Epithelial cell of prostate (primary cell): Measurements from ENCODE around the gene HLCS.

Experiments used
- DNase-seq: peaks from one replicate; pipeline ENCODE4 v3.0.0-alpha.2; 2011; ENCODE audit warnings: low read depth, low spot score
- H3K27ac ChIP-seq: fragments of 450-650 bp; 2 replicates; pipeline ENCODE4 v1.5.1; 2017; ENCODE audit warnings: mild to moderate bottlenecking

The HLCS gene

DNA sequence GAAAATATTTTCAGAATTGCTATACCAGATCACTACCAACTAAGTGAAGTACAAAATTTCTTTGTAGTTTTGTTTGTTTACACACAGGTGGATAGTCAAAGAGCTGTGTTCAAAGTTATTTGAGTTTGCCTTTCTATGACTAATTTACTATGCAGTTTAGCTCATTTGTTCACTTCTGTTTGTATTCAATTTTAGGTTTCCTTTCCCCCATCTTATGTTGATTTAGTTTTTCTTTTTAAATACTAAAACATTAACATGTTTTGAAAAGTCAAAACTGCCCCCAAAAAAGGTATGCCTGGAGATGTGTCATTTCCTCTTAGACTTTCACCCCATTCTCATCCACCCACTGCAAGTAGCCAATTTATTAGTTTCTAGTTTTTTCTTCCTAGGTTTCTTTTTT is 21.4 kb upstream of the HLCS start:
- H3K27ac ChIP-seq: no peak overlapping the region
- no peak for DNase-seq

DNA sequence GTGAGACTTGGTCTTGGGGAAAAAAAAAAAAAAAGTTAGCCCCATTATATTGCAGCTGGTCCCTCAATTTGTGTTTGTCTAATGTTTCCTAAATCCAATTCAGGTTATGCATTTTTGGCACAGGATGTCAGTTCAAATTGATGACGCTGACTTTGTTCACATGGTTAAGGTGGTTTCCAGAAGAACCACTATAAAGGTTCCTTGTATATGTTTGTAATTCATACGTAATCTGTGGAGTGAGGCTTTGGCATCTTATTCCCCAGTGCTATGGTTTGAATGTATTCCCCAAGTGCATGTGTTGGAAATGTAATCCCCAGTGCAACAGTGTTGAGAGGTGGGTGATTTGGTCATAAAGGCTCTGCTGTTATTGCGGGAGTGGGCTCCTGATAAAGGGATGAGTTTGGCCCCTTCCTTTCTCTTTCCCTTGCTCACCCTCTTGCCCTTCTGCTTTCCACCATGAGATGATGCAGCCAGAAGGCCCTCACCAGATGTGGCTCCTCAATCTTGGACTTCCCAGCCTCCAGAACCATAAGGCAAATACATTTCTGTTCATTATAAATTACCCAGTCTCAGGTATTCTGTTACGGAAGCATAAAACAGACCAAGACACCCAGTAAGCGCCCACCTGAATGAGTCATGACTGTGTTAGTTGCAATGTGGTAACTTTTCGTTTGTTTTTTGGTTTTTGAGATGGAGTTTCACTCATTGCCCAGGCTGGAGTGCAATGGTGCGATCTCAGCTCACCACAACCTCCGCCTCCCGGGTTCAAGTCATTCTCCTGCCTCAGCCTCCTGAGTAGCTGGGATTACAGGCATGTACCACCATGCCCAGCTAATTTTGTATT is 19.5 kb upstream of the HLCS start:
- H3K27ac ChIP-seq: no peak overlapping the region
- no peak for DNase-seq

DNA sequence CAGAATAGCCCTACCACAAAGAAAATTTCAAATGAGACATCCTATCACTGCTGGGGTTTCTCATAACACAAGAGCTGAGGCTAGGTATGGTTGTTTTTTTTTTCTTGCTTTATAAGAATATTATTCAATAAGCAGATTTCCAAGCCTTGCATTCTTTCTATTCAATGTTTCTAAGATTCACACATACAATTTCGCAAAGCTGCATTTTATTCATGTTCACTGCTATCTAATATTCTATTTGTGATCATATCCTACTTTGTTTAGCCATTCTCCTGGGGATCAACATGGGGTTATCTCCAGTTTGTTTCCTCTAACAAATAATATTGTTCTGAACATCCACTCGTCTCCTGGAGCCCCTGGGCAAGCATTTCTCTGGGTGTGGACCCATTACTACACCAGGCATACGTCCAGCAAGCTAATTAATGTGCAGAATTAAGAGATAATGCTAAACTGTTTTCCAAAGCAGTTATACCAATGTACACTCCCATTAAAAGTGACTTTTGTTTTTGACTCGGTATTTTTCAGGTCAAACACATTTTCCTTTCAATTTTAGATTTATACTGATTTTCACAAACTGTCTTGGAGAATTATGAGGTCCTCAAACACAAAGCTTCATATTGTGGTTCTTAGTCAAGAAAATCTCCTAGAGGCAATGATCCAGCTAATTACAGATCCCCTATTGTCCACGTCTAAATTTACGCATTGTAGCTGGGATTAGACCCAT is 15.7 kb upstream of the HLCS start:
- DNase-seq: no peak
- H3K27ac ChIP-seq: no peak overlapping the region

DNA sequence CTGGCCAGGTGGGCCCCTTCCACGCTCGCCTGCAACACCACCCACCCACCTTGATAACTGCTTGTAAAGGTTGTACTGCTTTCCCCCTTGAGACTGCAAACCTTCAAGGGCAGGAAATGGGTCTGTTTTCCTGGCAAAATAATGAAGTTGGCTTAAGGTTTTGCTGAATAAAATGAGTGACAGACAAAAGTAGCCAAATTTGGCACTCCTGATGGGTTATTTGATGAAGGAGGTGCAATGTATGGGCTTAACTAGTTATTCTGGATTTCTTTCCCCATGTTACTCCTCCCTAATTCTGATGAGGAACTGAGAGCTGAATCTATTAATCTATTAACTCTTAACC is 14.6 kb upstream of the HLCS start:
- DNase-seq: no peak
- no peak overlapping the region for H3K27ac ChIP-seq

- H3K27ac ChIP-seq: no peak overlapping the region
- no peak for DNase-seq
Observed at GRCh38 chr21:36980280-36981048, 14.0 kb upstream of the HLCS start.

DNA sequence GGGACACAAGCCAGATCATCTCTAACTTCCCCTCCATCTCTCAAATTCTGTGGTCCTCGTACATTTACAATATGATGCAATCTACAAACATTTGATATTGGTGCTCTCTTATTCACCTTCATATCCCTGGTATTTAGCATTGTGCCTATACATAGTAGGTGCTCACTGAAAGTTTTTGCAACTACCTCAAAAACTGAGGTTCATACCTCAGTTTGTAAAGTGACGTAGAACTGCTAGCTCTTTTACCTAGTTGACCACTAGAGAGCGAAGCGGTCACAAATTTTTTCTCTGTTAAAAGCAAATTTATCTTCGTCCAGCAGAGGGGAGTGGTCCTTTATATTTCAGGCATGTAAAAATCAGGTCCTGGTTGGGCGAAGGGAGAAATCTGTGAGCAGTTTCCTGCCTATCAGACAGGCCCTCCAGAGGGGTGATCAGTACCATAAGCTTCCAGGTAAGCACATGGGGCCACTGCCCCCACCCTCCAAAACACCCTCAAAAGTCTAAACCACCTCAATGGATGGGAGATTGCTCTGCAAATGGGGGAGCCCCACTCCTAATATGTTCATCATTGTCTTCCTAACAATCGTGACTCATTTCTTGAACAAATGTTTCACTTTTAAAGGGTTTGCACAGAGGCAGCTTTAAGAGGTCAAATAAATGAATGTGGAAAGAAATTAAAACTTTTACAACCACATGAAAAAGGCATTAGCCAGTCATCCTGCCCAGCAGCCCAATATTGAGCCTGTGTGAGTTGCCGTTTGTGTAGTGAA is 10.6 kb upstream of the HLCS start:
- H3K27ac ChIP-seq: no peak overlapping the region
- DNase-seq: no peak

GRCh38 chr21:36976228-36976861 is 9.9 kb upstream of the HLCS start:
- no peak for DNase-seq
- H3K27ac ChIP-seq: no peak overlapping the region

DNA sequence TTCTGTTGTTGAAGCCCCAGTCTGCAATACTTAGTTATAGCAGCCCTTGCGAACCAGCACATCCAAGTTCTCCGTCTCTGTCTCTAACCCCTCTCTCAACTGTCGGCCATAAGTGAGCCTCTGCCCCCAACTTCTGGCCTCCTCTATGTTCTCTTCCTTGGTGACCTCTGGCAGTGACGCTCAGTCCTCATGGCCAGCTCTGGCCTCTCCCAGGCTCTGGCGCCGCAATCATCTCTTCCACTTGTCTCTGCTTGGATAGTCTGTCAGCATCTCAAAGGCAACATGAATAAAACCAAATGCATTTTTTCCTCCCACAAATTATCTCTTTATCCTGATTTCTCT is 8.4 kb upstream of the HLCS start:
- no peak for DNase-seq
- no peak overlapping the region for H3K27ac ChIP-seq

DNA sequence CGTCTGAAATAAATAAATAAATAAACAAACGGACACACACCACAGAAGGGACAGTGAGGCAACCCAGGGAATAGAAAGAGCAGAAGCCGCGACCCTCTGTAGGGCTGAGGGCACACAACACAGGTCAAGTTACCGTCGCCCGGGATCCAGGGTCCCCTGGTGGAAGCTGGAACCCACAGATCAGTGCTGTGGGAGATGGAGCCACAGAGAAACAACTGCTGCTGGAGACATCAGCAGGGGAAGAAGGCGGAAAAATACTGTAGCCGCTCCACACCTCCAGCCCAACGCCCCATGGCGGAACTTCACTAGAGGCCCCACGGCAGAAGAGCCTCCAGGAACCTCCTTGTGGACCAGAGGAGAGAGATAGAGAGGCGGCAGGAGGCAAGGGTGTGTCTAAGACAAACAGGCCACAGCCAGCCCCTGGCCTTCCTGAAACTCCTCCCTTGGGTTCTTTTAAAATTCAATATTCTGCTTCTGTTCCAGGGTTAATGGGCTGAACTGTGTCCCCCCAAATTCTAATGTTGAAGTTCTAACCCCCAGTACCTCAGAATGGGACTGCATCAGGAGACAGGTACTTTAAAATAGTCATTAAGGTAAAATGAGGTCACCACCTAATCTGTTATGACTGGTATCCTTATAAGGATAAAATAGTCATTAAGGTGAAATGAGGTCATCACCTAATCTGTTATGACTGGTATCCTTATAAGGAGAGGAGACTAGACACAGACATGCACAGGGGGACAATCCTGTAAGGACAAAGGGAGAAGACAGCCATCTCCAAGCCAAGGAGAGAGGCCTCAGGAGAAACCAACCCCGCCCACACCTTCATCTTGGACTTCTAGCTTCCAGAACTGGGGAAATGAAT is 7.7 kb upstream of the HLCS start:
- no peak for DNase-seq
- H3K27ac ChIP-seq: no peak overlapping the region

DNA sequence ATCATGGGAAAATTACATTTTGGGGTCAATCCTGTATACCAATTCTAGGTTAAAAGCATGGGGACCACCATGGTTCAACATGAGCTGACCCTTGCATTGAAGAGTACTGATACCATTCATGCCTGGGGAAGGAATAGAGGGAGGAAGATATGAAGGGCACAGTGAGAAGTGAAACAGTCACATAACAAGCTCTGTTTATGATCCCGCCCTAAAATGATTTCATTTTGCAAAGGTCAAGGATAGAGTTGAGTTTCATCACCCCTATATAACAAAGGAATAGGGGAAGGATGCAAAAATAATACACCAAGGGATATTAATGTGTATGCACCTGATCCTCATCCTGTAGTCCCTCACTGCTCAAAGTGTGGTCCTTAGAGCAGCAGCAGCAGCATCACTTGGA is 2.5 kb upstream of the HLCS start:
- H3K27ac ChIP-seq: no peak overlapping the region

DNA sequence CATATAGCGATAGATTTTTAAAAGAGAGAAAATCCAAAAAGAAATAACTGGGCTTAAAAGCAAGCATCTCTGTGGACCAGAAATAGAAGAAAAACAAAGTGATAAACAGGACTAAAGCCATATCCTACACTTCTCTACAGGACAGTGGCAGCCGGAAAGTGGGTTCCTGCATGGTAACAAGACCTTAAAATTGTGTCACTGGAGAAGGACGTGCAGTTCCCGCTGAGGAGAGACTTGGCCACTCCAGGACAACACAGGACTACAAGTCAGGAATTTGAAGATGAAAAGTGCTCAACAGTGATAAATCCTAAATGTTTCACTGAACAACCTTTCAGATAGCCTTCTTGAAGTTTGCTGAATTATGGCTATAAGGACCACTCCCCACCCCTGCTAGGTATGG is 1.9 kb upstream of the HLCS start:
- no peak overlapping the region for H3K27ac ChIP-seq
- DNase-seq: no peak

More for the DNA sequence above, 2.5 kb upstream of the HLCS start:
- no peak for DNase-seq

DNA sequence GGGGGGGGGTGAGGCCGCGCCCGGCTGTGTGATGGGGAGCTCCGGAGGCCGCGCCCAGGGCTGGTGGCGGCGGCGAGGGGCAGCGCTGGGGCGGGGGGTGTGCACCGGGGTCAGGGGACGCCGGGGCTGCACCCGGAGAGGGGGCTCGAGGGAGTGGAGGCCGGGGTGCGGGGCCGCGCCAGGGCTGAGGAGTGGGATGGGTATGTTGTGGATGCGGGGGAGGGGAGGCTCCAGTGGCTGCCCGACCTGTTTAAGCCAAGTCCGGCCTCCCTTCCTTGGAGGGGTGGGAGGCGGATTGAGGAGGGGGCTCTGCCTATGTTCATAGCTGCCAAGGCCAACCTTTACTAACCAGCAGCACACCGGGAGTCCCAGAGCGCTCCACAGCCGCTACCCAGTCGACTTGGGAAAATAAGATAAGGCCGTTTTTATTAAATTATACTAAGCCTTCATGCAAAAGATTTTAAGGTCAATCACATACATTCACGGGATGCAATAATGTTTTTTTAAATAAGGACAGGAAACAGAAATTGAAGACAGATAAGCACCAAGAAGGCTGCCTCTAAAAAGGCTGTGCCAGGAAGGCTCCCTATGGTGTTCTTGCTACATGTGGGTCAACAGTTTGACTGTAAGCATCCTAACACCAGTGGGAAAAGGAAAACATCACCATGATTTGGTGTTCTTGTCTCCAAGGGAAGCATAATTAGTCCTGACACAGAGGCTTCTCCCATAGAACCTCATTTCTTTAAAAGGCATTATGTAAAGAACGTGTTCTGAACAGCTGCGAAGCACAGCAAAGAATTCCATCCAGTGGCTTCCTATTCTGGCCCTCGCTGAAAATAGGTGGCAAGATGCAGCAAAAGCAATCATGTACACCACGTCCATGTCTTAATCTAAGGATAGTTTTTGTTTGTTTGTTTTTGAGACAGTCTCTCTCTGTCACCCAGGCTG is 626 bp upstream of the HLCS start:
- DNase-seq: no peak
- H3K27ac ChIP-seq: peak overlapping the region; percentile 76

DNA sequence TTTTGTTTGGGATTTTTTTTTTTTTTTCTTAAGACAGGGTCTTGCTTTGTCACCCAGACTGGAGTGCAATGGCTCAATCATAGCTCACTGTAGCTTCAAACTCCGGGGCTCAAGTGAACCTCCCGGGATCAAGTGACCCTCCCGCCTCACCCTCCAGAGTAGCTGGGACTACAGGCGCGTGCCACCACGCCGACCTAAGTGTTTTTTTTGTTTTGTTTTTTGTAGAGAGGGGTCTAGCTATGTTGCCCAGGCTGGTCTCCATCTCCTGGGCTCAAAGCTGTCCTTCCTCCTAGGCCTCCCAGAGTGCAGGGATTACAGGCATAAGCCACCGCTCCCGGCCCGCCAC is 776 bp downstream of the HLCS start:
- no peak for DNase-seq
- H3K27ac ChIP-seq: peak overlapping the region; percentile 76

DNA sequence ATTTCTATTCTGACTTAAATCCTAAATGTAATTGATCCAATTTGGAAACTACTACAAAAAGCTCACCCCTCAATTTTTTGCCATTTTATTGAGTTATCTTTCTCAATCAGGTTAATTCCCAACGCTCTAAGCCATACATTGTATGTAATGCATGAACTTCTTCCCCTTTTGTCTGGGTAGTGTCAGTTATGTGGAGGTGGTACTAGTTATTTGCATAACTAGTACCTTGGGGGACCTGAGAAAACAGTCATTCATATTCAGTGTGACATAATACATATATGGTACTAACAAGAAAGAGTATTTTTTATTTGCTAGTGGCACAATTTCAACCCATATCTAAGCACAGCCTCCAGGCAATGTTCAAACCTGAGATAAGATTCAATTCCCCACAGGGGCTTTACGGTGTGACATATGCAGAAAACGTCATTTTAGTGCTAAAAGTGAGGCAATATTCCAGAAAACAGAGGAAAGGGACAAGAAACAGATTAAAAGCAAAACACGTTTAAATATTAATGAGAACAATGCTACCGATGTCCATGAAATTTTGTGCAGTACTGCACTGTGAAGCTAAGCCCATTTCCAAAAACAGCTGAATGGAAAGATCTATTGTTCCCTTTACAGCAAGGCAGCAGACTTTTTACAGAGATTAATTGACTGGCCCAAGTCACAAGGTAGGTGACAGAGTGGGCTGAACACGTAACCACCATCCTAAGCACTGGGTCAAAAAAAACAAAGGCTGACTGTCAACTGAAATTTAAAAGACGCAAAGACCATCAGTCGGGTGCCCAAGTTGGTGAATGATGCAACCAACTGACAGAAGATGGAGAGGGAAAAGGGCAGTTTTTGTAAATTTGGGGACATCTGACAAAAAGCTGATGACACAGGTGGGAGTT is 1.4 kb downstream of the HLCS start:
- H3K27ac ChIP-seq: peak overlapping the region; percentile 76
- DNase-seq: no peak

DNA sequence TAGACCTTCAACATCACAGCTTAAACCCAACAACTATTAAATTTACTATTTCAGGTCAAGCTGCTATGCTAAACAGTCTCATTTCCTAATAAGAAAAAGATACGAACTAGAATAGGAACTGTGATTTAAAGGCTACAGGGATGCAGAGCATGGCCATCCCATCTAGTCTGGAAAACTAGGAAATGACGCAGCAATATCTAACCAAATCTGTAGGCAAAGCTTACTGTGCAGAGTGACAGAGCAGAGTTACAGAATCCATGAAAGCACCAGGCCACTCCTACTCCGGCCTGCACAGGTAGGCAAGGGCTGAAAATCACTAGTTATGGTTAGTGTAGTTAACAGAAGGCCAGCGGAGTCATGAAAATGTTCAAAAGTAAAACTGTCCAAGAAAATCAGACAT is 2.1 kb downstream of the HLCS start:
- no peak overlapping the region for H3K27ac ChIP-seq
- DNase-seq: no peak

DNA sequence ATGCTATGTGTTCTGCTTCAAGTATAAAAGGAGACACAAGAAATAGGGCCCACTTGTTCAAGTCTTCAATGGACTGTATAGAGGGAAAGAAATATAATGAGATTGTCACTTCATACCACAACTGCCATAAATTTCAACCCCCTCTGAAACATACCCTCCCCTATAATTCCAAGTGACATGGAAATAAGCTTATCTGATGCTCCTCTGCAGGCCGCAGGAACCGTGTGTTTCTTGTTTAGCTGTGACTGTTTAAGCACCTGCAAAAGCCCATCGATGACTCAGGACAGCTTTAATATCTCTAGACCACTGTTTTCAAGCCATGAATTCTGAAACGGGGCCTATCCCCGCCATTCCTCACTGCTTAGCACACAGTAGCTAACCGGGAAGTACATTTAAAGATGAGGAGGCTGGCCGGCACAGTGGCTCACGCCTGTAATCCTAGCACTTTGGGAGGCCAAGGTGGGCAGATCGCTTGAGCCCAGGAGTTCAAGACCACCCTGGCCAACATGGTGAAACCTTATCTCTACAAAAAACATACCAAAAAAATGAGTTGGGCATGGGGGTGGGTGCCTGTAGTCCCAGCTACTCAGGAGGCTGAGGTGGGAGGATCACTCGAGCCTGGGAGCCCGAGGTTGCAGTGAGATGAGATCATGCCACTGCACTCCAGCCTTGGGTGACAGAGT is 4.2 kb downstream of the HLCS start:
- DNase-seq: no peak
- H3K27ac ChIP-seq: no peak overlapping the region
